Activated CD8-positive, alpha-beta memory T cell treated with anti-CD3 and anti-CD28 coated beads, Interleukin-2, amount 50 U/mL, for 24 hours (primary cell): ENCODE data around the gene NEGR1.

Source experiments
- DNase-seq: peaks from one replicate; pipeline ENCODE4 v3.0.0-alpha.2; 2020; ENCODE audit errors: extremely low read depth

NEGR1 gene

GRCh38 chr1:71465093-71465492, 817.2 kb downstream of the NEGR1 start:
- DNase-seq, result no peak

- no peak for DNase-seq
Measured at GRCh38 chr1:71464016-71464415, 818.3 kb downstream of the NEGR1 start.

- DNase-seq, result no peak
Measured at GRCh38 chr1:71463144-71463543, 819.2 kb downstream of the NEGR1 start.

- DNase-seq, result no peak
Measured at GRCh38 chr1:71462247-71462646, 820.1 kb downstream of the NEGR1 start.

GRCh38 chr1:71461416-71461815, 820.9 kb downstream of the NEGR1 start:
- no peak for DNase-seq

GRCh38 chr1:71448444-71448843, 833.9 kb downstream of the NEGR1 start:
- DNase-seq, result no peak

GRCh38 chr1:71438626-71439025, 843.7 kb downstream of the NEGR1 start:
- no peak for DNase-seq

GRCh38 chr1:71435951-71436350, 846.4 kb downstream of the NEGR1 start:
- DNase-seq, result no peak

- no peak for DNase-seq
Measured at GRCh38 chr1:71434240-71434639, 848.1 kb downstream of the NEGR1 start.

GRCh38 chr1:71428029-71428428, 854.3 kb downstream of the NEGR1 start:
- no peak for DNase-seq

- no peak for DNase-seq
Measured at GRCh38 chr1:71427066-71427465, 855.3 kb downstream of the NEGR1 start.

- DNase-seq, result no peak
Measured at GRCh38 chr1:71424536-71424935, 857.8 kb downstream of the NEGR1 start.

GRCh38 chr1:71422221-71422620, 860.1 kb downstream of the NEGR1 start:
- DNase-seq, result no peak

- DNase-seq, result no peak
Measured at GRCh38 chr1:71417421-71417820, 864.9 kb downstream of the NEGR1 start.

- DNase-seq, result no peak
Measured at GRCh38 chr1:71414179-71414578, 868.2 kb downstream of the NEGR1 start.

GRCh38 chr1:71413441-71414175, 868.7 kb downstream of the NEGR1 start:
- no peak for DNase-seq

GRCh38 chr1:71400050-71400449, 882.3 kb downstream of the NEGR1 start:
- no peak for DNase-seq

GRCh38 chr1:71399594-71399993, 882.7 kb downstream of the NEGR1 start:
- DNase-seq, result no peak

GRCh38 chr1:71393301-71393700, 889.0 kb downstream of the NEGR1 start:
- no peak for DNase-seq

GRCh38 chr1:71390518-71390917, 891.8 kb downstream of the NEGR1 start:
- no peak for DNase-seq

- no peak for DNase-seq
Measured at GRCh38 chr1:71377886-71378285, 904.5 kb downstream of the NEGR1 start.

- DNase-seq, result no peak
Measured at GRCh38 chr1:71372496-71372895, 909.8 kb downstream of the NEGR1 start.

- no peak for DNase-seq
Measured at GRCh38 chr1:71371581-71371980, 910.8 kb downstream of the NEGR1 start.

GRCh38 chr1:71364236-71364635, 918.1 kb downstream of the NEGR1 start:
- no peak for DNase-seq
